Measurements from ENCODE around the gene PLCL2. TPM values are rescaled to one million over a fixed set of nuclear protein-coding genes. Genes with fewer than 3 reads are reported as not detected.

The PLCL2 gene
- total RNA-seq, 1 experiment from 2014 or later, result 0.92 TPM

DNA sequence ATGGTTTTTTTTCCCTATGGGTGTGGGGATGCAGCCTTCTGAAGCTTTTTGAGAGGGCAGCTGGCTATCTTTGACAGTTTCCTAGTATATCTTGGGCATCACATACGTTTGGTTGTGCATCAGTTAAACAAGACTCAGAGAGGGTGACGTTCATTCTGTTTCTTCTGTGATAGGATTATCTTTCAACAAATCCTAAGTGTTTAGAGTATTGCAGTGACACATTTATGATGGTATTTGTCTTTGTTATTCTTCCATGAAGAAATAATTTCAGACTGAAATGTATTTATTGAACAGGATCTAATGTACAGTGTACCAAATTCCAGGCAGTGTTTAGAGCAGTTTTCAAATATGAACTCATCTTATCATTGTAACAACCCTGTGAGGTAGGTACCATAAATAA is 114.4 kb downstream of the PLCL2 start:
- Histone ChIP-seq H3K27me3 (replicated peaks; ENCODE audit: insufficient read depth, low read depth, low read length, poor library complexity) (no peaks in the 10 kb centered on the region), H3K36me3 (ENCODE audit: insufficient read depth, low read length, poor library complexity, severe bottlenecking) (no peaks in the 10 kb centered on the region), H3K9me3 (ENCODE audit: low read depth, low read length, poor library complexity, severe bottlenecking) (no peaks in the 10 kb centered on the region), H3K4me1 (ENCODE audit: insufficient read depth, low read length, poor library complexity, severe bottlenecking) (no peaks in the 10 kb centered on the region), H3K4me3 (ENCODE audit: low read depth, low read length, poor library complexity, severe bottlenecking) (no peak overlapping the region), H3K27ac (ENCODE audit: low read depth, low read length, poor library complexity, severe bottlenecking) (no peak overlapping the region)
- TF ChIP-seq, protein P1, sequence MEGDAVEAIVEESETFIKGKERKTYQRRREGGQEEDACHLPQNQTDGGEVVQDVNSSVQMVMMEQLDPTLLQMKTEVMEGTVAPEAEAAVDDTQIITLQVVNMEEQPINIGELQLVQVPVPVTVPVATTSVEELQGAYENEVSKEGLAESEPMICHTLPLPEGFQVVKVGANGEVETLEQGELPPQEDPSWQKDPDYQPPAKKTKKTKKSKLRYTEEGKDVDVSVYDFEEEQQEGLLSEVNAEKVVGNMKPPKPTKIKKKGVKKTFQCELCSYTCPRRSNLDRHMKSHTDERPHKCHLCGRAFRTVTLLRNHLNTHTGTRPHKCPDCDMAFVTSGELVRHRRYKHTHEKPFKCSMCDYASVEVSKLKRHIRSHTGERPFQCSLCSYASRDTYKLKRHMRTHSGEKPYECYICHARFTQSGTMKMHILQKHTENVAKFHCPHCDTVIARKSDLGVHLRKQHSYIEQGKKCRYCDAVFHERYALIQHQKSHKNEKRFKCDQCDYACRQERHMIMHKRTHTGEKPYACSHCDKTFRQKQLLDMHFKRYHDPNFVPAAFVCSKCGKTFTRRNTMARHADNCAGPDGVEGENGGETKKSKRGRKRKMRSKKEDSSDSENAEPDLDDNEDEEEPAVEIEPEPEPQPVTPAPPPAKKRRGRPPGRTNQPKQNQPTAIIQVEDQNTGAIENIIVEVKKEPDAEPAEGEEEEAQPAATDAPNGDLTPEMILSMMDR (conservative IDR thresholded peaks at IDR 0.05; ENCODE audit: low read depth, low read length), result no peak
- TF ChIP-seq EZH2 (IDR thresholded peaks at IDR 0.05; ENCODE audit: borderline replicate concordance, low read depth, low read length, poor library complexity, severe bottlenecking), result no peak
- ChIA-PET POLR2A (ENCODE audit: low non-redundant PET) (no interaction called here), CTCF (no interaction called here)
- no peak for DNase-seq (ENCODE audit: low spot score)
- BruUV-seq (replicated peaks), result no TSS peak
- intact Hi-C loops (cut with micrococcal nuclease; ENCODE audit: unreplicated experiment), result no loop called here

GRCh38 chr3:16999871-17000270 is 115.1 kb downstream of the PLCL2 start:
- Histone ChIP-seq H3K27me3 (replicated peaks; ENCODE audit: insufficient read depth, low read depth, low read length, poor library complexity) (no peaks in the 10 kb centered on the region), H3K9me3 (ENCODE audit: low read depth, low read length, poor library complexity, severe bottlenecking) (no peaks in the 10 kb centered on the region), H3K4me1 (ENCODE audit: insufficient read depth, low read length, poor library complexity, severe bottlenecking) (no peaks in the 10 kb centered on the region), H3K27ac (ENCODE audit: low read depth, low read length, poor library complexity, severe bottlenecking) (no peak overlapping the region), H3K4me3 (ENCODE audit: low read depth, low read length, poor library complexity, severe bottlenecking) (no peak overlapping the region), H3K36me3 (ENCODE audit: insufficient read depth, low read length, poor library complexity, severe bottlenecking) (no peaks in the 10 kb centered on the region)
- no TSS peak for BruUV-seq (replicated peaks)
- TF ChIP-seq, protein P1 (conservative IDR thresholded peaks at IDR 0.05; ENCODE audit: low read depth, low read length), result no peak
- no peak for TF ChIP-seq EZH2 (IDR thresholded peaks at IDR 0.05; ENCODE audit: borderline replicate concordance, low read depth, low read length, poor library complexity, severe bottlenecking)
- ChIA-PET CTCF (no interaction called here), POLR2A (ENCODE audit: low non-redundant PET) (no interaction called here)
- DNase-seq (ENCODE audit: low spot score), result no peak
- intact Hi-C loops (cut with micrococcal nuclease; ENCODE audit: unreplicated experiment), result no loop called here

- intact Hi-C loops (cut with micrococcal nuclease; ENCODE audit: unreplicated experiment), result no loop called here
- H3K4me3 ChIP-seq (ENCODE audit: low read depth, low read length, poor library complexity, severe bottlenecking), result no peak overlapping the region
- no peaks in the 10 kb centered on the region for H3K9me3 ChIP-seq (ENCODE audit: low read depth, low read length, poor library complexity, severe bottlenecking)
- no peak for DNase-seq (ENCODE audit: low spot score)
- H3K27ac ChIP-seq (ENCODE audit: low read depth, low read length, poor library complexity, severe bottlenecking), result no peak overlapping the region
- no peaks in the 10 kb centered on the region for H3K27me3 ChIP-seq (replicated peaks; ENCODE audit: insufficient read depth, low read depth, low read length, poor library complexity)
- ChIA-PET CTCF (no interaction called here), POLR2A (ENCODE audit: low non-redundant PET) (no interaction called here)
- no peaks in the 10 kb centered on the region for H3K36me3 ChIP-seq (ENCODE audit: insufficient read depth, low read length, poor library complexity, severe bottlenecking)
- no peaks in the 10 kb centered on the region for H3K4me1 ChIP-seq (ENCODE audit: insufficient read depth, low read length, poor library complexity, severe bottlenecking)
- TF ChIP-seq, protein P1 (conservative IDR thresholded peaks at IDR 0.05; ENCODE audit: low read depth, low read length), result no peak
- TF ChIP-seq EZH2 (IDR thresholded peaks at IDR 0.05; ENCODE audit: borderline replicate concordance, low read depth, low read length, poor library complexity, severe bottlenecking), result no peak
- BruUV-seq (replicated peaks), result no TSS peak
These were observed 118.7 kb downstream of the PLCL2 start for GRCh38 chr3:17003457-17003856.
